ENCODE measurements around the gene FGD3.

The FGD3 gene

DNA sequence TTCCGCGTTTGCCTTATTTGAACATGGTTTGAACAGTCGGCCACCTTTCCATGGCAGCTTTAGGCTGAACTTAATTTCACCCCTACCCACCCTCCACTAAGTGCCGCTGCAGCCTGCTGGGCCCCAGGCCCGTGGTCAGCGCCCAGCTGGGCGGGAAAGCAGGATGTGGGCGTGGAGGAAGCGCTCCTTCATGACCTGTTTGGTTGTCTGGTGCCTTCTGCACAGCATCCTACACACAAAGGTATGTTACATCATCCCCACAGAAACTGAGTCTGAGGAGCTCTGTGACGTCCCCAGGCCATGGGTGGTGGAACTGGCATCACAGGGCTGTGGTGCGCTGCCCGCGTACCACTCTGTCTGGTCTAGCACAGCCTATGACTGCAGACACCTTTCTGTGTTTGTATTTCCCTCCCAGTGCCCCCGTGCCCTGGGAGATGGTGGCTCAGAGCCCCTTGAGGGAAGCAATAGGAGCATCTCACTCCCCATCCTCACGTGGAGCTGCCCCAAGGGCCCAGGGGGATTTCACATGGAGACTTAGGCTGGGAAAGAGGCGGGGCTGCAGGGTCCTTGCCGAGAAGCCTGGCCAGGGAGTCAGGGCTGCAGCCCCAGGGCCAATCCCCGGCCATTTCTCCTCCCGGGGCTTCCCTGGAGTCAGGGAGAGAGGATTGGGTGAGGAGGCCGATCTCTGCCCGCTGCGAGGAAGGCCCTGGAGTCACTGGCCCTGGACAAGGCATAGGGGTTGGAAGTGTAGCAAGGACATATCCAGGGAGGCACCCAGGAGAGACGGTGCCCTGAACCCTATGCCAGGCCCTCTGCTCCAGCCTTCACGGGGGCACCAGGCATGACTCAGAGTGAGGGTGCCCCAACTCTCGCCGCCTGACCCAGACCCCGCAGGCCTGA is 73.7 kb downstream of the FGD3 start:
- no peaks in the 10 kb centered on the region for H3K36me3 ChIP-seq (ENCODE audit: insufficient read depth, insufficient read length, low read length)
- H3K9ac ChIP-seq (ENCODE audit: insufficient read length, low read depth) = no peak overlapping the region
- DNase-seq (ENCODE audit: low read depth, low spot score) = no peak
- no peaks in the 10 kb centered on the region for H3K9me3 ChIP-seq (ENCODE audit: insufficient read depth, low read length)
- H3K27me3 ChIP-seq (ENCODE audit: insufficient read depth, insufficient read length) = no peaks in the 10 kb centered on the region
- H3K4me1 ChIP-seq (ENCODE audit: insufficient read depth, insufficient read length) = peaks cover 13% of the 10 kb centered on the region
- H3K4me3 ChIP-seq (ENCODE audit: insufficient read length, low read depth) = no peak overlapping the region
- TF ChIP-seq YY1 (IDR thresholded peaks at IDR 0.05; ENCODE audit: insufficient read depth, insufficient read length) (no peak), SUZ12 (IDR thresholded peaks at IDR 0.05; ENCODE audit: extremely low read depth, insufficient read depth, insufficient read length) (no peak), ZNF274 (IDR thresholded peaks at IDR 0.05; ENCODE audit: low read depth, low read length) (no peak)

DNA sequence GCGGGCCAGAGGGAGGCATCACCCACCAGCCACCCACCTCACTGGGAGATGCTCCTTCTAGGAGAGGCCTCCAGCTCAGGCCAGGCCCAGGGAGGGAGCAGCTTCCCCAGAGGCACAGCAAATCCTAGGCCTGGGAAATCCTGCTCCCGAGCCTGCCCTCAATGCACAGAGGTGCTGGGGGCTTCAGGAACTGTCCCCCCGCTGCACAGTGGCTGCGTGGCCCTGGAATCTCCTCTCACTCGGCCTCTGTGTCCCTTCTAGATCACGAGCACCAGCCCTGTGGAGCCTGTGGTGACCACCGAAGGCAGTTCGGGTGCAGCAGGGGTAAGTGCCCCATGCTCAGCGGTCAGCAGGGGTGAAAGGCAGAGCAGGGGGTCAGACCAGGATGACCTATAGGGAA is 74.7 kb downstream of the FGD3 start:
- no peak overlapping the region for H3K4me3 ChIP-seq (ENCODE audit: insufficient read length, low read depth)
- no peaks in the 10 kb centered on the region for H3K9me3 ChIP-seq (ENCODE audit: insufficient read depth, low read length)
- H3K9ac ChIP-seq (ENCODE audit: insufficient read length, low read depth) = no peak overlapping the region
- no peak for DNase-seq (ENCODE audit: low read depth, low spot score)
- no peaks in the 10 kb centered on the region for H3K36me3 ChIP-seq (ENCODE audit: insufficient read depth, insufficient read length, low read length)
- no peaks in the 10 kb centered on the region for H3K27me3 ChIP-seq (ENCODE audit: insufficient read depth, insufficient read length)
- TF ChIP-seq SUZ12 (IDR thresholded peaks at IDR 0.05; ENCODE audit: extremely low read depth, insufficient read depth, insufficient read length) (no peak), ZNF274 (IDR thresholded peaks at IDR 0.05; ENCODE audit: low read depth, low read length) (no peak), YY1 (IDR thresholded peaks at IDR 0.05; ENCODE audit: insufficient read depth, insufficient read length) (no peak)
- H3K4me1 ChIP-seq (ENCODE audit: insufficient read depth, insufficient read length) = peaks cover 21% of the 10 kb centered on the region

DNA sequence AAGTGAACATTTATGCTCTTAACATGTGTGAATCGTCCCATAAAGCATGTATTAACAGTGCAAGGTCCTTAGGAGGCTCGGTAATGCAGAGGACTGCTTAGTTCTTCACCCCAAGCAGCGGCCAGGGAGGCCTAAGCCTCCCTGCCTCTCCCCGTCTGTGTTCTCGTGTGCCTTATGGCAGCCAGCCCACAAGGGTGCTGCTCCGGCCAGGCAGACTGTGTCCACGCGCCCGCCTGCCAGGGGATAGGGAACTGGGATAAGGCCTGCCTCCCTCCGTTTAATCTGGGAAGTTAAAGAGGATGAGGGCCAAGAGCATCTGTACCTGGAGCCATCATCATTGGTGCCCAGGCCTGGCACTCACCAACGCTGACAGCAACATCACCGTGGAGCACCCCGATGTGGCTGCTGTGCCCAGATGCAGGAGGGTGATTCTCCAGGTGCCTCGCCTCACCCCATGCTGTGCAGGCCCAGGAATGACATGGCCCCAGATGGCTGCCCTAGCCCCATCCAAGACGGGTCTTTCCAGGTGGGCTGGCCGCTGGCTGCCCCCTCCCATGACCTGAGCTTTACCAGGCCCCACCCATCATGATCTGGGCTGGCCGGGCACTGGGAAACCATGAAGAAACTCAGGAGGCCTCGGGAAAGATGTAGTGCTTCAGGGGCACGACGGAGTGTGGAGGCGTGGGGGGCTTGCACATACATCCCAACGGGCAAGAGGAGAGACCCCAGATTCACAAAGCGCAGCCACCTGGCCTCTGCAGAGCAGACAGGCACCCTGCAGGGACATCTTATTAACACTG is 75.6 kb downstream of the FGD3 start:
- TF ChIP-seq ZNF274 (IDR thresholded peaks at IDR 0.05; ENCODE audit: low read depth, low read length) (no peak), SUZ12 (IDR thresholded peaks at IDR 0.05; ENCODE audit: extremely low read depth, insufficient read depth, insufficient read length) (no peak), YY1 (IDR thresholded peaks at IDR 0.05; ENCODE audit: insufficient read depth, insufficient read length) (no peak)
- no peaks in the 10 kb centered on the region for H3K27me3 ChIP-seq (ENCODE audit: insufficient read depth, insufficient read length)
- no peak overlapping the region for H3K4me3 ChIP-seq (ENCODE audit: insufficient read length, low read depth)
- no peaks in the 10 kb centered on the region for H3K9me3 ChIP-seq (ENCODE audit: insufficient read depth, low read length)
- H3K4me1 ChIP-seq (ENCODE audit: insufficient read depth, insufficient read length) = peaks cover 22% of the 10 kb centered on the region
- no peak for DNase-seq (ENCODE audit: low read depth, low spot score)
- H3K36me3 ChIP-seq (ENCODE audit: insufficient read depth, insufficient read length, low read length) = no peaks in the 10 kb centered on the region
- no peak overlapping the region for H3K9ac ChIP-seq (ENCODE audit: insufficient read length, low read depth)

DNA sequence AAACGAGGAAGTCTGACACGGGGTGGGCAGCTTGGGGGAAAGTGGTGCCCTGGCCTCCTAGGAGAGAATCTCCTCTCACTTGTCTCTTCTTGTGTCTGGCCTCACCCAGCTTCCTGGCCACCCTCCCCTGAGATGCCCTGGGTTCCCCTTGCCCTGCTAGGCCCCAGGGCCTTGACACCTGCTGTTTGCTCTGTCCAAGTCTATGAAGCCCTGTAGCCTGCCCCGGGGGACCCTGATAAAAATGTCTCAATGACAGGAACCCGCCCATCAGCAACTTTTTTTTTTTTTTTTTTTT is 76.1 kb downstream of the FGD3 start:
- Histone ChIP-seq H3K4me3 (ENCODE audit: insufficient read length, low read depth) (no peak overlapping the region), H3K4me1 (ENCODE audit: insufficient read depth, insufficient read length) (peaks cover 23% of the 10 kb centered on the region), H3K27me3 (ENCODE audit: insufficient read depth, insufficient read length) (no peaks in the 10 kb centered on the region), H3K9ac (ENCODE audit: insufficient read length, low read depth) (no peak overlapping the region), H3K9me3 (ENCODE audit: insufficient read depth, low read length) (no peaks in the 10 kb centered on the region), H3K36me3 (ENCODE audit: insufficient read depth, insufficient read length, low read length) (no peaks in the 10 kb centered on the region)
- no peak for DNase-seq (ENCODE audit: low read depth, low spot score)
- TF ChIP-seq YY1 (IDR thresholded peaks at IDR 0.05; ENCODE audit: insufficient read depth, insufficient read length) = no peak
- TF ChIP-seq SUZ12 (IDR thresholded peaks at IDR 0.05; ENCODE audit: extremely low read depth, insufficient read depth, insufficient read length) = no peak
- TF ChIP-seq ZNF274 (IDR thresholded peaks at IDR 0.05; ENCODE audit: low read depth, low read length) = no peak

DNA sequence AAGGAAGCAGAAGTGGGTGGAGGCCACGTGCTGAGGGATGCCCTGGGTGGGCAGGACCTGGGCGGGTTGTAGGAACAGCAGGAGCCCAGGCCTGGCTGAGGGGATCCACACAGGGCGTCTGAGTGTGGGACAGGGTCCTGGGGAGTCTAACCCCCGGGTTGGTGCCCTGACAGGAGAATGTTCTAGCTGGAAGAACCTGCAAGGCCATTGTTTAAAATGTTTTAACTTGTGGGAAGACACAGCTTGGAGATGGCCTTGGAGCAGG is 77.3 kb downstream of the FGD3 start:
- Histone ChIP-seq H3K4me1 (ENCODE audit: insufficient read depth, insufficient read length) (peaks cover 23% of the 10 kb centered on the region), H3K36me3 (ENCODE audit: insufficient read depth, insufficient read length, low read length) (no peaks in the 10 kb centered on the region), H3K9me3 (ENCODE audit: insufficient read depth, low read length) (no peaks in the 10 kb centered on the region), H3K9ac (ENCODE audit: insufficient read length, low read depth) (no peak overlapping the region), H3K27me3 (ENCODE audit: insufficient read depth, insufficient read length) (no peaks in the 10 kb centered on the region), H3K4me3 (ENCODE audit: insufficient read length, low read depth) (no peak overlapping the region)
- TF ChIP-seq YY1 (IDR thresholded peaks at IDR 0.05; ENCODE audit: insufficient read depth, insufficient read length) = no peak
- no peak for TF ChIP-seq ZNF274 (IDR thresholded peaks at IDR 0.05; ENCODE audit: low read depth, low read length)
- no peak for TF ChIP-seq SUZ12 (IDR thresholded peaks at IDR 0.05; ENCODE audit: extremely low read depth, insufficient read depth, insufficient read length)
- no peak for DNase-seq (ENCODE audit: low read depth, low spot score)

DNA sequence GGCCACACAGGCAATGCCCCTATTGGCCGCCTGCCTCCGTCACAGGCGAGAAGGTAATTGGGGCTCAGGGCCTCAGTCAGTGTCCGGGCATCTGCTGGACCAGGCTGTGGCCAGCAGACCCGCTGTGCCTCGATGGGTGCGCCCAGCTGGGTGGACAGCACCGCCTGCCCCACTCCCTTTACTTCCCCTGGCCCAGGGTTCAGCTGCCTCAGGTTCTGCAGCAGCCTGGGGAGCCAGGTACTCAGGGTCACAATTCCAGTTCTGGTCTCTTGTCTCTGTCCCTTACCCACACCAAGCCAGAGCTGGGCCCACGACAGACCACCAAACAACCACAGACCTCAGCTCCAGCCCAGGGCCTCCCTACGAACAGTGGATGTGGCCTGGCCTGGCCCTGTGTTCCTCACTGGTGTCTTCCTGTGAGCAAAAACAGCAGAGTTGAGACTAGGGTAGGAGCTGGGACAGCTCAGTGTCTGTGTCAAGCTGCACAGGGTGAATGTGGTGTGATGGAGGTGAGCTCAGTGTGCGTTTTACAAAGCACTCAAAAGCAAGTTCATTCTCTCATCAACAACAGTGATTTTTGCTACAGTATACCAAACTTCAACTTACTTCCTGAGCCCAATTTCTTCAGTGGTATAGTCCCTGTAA is 77.8 kb downstream of the FGD3 start:
- no peak for DNase-seq (ENCODE audit: low read depth, low spot score)
- peak overlapping the region; percentile 53 for H3K9ac ChIP-seq (ENCODE audit: insufficient read length, low read depth)
- H3K4me1 ChIP-seq (ENCODE audit: insufficient read depth, insufficient read length) = peaks cover 23% of the 10 kb centered on the region
- no peaks in the 10 kb centered on the region for H3K36me3 ChIP-seq (ENCODE audit: insufficient read depth, insufficient read length, low read length)
- H3K9me3 ChIP-seq (ENCODE audit: insufficient read depth, low read length) = no peaks in the 10 kb centered on the region
- H3K27me3 ChIP-seq (ENCODE audit: insufficient read depth, insufficient read length) = no peaks in the 10 kb centered on the region
- no peak for TF ChIP-seq YY1 (IDR thresholded peaks at IDR 0.05; ENCODE audit: insufficient read depth, insufficient read length)
- TF ChIP-seq SUZ12 (IDR thresholded peaks at IDR 0.05; ENCODE audit: extremely low read depth, insufficient read depth, insufficient read length) = no peak
- no peak overlapping the region for H3K4me3 ChIP-seq (ENCODE audit: insufficient read length, low read depth)

DNA sequence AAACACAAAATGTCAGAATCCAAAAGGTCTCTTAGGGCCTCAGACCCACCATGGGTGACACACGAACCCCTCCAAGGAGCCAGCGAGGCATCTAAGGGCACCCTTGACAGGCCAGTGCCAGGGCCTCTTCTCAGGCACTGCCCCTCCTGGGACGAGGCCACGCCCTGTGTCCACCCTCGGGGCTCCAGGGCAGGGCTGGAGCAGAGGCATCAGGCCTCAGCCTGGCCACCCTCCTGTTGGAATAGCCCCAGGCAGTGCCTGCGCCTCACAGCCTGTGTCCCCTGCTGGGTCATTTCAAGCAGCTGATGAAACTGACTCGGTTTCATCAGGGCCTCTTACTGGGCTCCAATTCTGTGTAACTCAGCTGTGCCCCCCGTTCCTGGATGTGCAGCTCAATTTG is 78.4 kb downstream of the FGD3 start:
- H3K4me1 ChIP-seq (ENCODE audit: insufficient read depth, insufficient read length) = peaks cover 23% of the 10 kb centered on the region
- DNase-seq (ENCODE audit: low read depth, low spot score) = no peak
- H3K4me3 ChIP-seq (ENCODE audit: insufficient read length, low read depth) = no peak overlapping the region
- no peaks in the 10 kb centered on the region for H3K27me3 ChIP-seq (ENCODE audit: insufficient read depth, insufficient read length)
- H3K9me3 ChIP-seq (ENCODE audit: insufficient read depth, low read length) = no peaks in the 10 kb centered on the region
- TF ChIP-seq SUZ12 (IDR thresholded peaks at IDR 0.05; ENCODE audit: extremely low read depth, insufficient read depth, insufficient read length) (no peak), YY1 (IDR thresholded peaks at IDR 0.05; ENCODE audit: insufficient read depth, insufficient read length) (no peak), ZNF274 (IDR thresholded peaks at IDR 0.05; ENCODE audit: low read depth, low read length) (no peak)
- no peaks in the 10 kb centered on the region for H3K36me3 ChIP-seq (ENCODE audit: insufficient read depth, insufficient read length, low read length)
- peak overlapping the region; percentile 0 for H3K9ac ChIP-seq (ENCODE audit: insufficient read length, low read depth)
